CD8-positive, alpha-beta memory T cell (primary cell): ENCODE results near the gene CCDC15. TPM values are rescaled to one million over a fixed set of nuclear protein-coding genes. Genes with fewer than 3 reads are reported as not detected.
A peak's percentile ranks its signal among the peaks of the same experiment; 100 is the strongest.
"Not testable (repeated sequence)": the region's sequence is repeated elsewhere in the genome, so short reads cannot be mapped to it uniquely, and the experiment has no call there.

Experiments
- CTCF ChIA-PET: fragments of 350-600 bp; sonication (Branson Sonifier 250); formaldehyde crosslinking; loops from one replicate; lab custom pipeline; 2021; ENCODE audit warnings: antibody characterized with exemption; lab: Charles Lee
- POLR2A ChIA-PET: fragments of 350-600 bp; sonication (Branson Sonifier 250); formaldehyde crosslinking; loops from one replicate; lab custom pipeline; 2021; ENCODE audit warnings: antibody characterized with exemption; lab: Charles Lee
- DNase-seq, 5 donors: peaks; one replicate each; pipeline versions ENCODE4 v3.0.0 to v3.0.0-alpha.2; 2020 to 2022; ENCODE audit warnings: mixed read lengths in 1 of 5
- H3K27ac ChIP-seq: one replicate; pipeline ENCODE4 v1.7.0; 2013; ENCODE audit warnings: low read depth, mild to moderate bottlenecking, low read length, moderate library complexity
- H3K27me3 ChIP-seq: 2 replicates; pipeline ENCODE4 v1.7.0; 2013; ENCODE audit warnings: low read length, mild to moderate bottlenecking; ENCODE audit not compliant: insufficient read depth, poor library complexity, severe bottlenecking
- H3K36me3 ChIP-seq: 2 replicates; pipeline ENCODE4 v1.7.0; 2013; ENCODE audit warnings: mild to moderate bottlenecking, low read length, moderate library complexity; ENCODE audit not compliant: insufficient read depth
- H3K4me1 ChIP-seq: 2 replicates; pipeline ENCODE4 v1.7.0; 2013; ENCODE audit warnings: mild to moderate bottlenecking, low read length, moderate library complexity; ENCODE audit not compliant: insufficient read depth
- H3K4me3 ChIP-seq: 2 replicates; pipeline ENCODE4 v1.7.0; 2013; ENCODE audit warnings: mild to moderate bottlenecking, low read length
- H3K9me3 ChIP-seq: 2 replicates; pipeline ENCODE4 v1.7.0; 2013; ENCODE audit warnings: mild to moderate bottlenecking, low read length
- H3K27ac Mint-ChIP-seq, 8 donors: one replicate each; pipeline ENCODE4 v1.8.0; 2020 to 2021; ENCODE audit warnings: mixed read lengths in 8 of 8, mild to moderate bottlenecking in 6 of 8, inconsistent platforms in 3 of 8, moderate library complexity in 3 of 8
- H3K27me3 Mint-ChIP-seq, 2 donors: one replicate each; pipeline ENCODE4 v1.8.0; 2020 to 2021; ENCODE audit warnings: mixed read lengths in 2 of 2, mild to moderate bottlenecking in 1 of 2, moderate library complexity in 1 of 2
- H3K36me3 Mint-ChIP-seq, 3 donors: one replicate each; pipeline ENCODE4 v1.8.0; 2020 to 2021; ENCODE audit warnings: mixed read lengths in 3 of 3, inconsistent platforms in 1 of 3, mild to moderate bottlenecking in 1 of 3
- H3K4me1 Mint-ChIP-seq, 3 donors: one replicate each; pipeline ENCODE4 v1.8.0; 2020 to 2021; ENCODE audit warnings: mixed read lengths in 3 of 3, inconsistent platforms in 1 of 3, mild to moderate bottlenecking in 1 of 3
- H3K4me3 Mint-ChIP-seq, 7 donors: one replicate each; pipeline ENCODE4 v1.8.0; 2020 to 2021; ENCODE audit warnings: mixed read lengths in 7 of 7, mild to moderate bottlenecking in 6 of 7, moderate library complexity in 4 of 7, inconsistent platforms in 2 of 7
- H3K9me3 Mint-ChIP-seq, 5 donors: one replicate each; pipeline ENCODE4 v1.8.0; 2020 to 2022; ENCODE audit warnings: mixed read lengths in 5 of 5, mild to moderate bottlenecking in 3 of 5, moderate library complexity in 2 of 5, inconsistent platforms in 1 of 5
- polyA plus RNA-seq: library from polyadenylated mRNA; unstranded; fragments of 300-500 nt; fragmentation: Illumina TruSeq; gene quantifications from one replicate; pipeline ENCODE4 v1.2.3, GENCODE V29; 2021
- total RNA-seq, 2 experiments: library from RNA; stranded (reverse); gene quantifications; one replicate each; pipeline ENCODE4 v1.2.3, GENCODE V29; 2021

The CCDC15 gene
- total and polyA plus RNA-seq, 3 experiments from 2014 or later: 1.6 to 3.7 (median 3.6) TPM

DNA sequence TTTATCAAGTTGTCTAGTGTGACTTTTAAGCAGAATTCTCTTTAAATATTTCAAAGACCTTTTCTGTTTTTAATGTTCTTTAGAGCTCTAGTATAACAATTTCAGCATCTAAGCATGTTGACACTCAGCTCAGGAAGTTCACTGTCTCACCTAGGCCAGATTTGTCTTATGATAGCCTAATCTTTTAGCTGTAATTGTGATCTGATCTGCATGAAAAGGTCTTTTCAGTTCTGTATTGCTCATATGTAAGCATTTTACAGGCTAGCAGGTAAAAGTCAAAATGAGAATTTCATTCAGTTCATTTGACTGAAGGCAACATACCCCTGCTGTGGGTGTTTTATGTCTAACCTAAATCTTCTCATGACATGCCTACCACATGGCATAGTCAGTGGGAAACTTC lies 62.4 kb downstream of the CCDC15 start:
- no peaks in the 10 kb centered on the region for H3K36me3 ChIP-seq

DNA sequence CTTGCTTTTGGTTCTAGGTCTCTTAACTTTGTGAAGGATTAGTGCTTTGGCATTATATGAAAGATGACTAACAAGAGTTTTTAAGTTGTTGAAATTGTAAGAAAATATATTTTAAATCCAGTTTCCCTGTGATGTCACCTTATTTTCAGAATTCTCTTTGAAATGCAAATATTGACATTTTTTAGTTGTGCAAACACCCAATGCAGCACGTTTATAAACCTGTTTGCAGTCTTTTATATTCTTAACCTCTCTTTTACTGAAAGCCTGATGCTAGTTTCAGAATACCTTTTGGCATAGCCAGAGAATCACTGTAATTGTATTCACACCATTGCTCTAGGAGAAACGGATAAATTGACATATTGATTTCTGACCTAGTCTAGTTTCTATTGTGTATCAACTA lies 66.3 kb downstream of the CCDC15 start:
- no peaks in the 10 kb centered on the region for H3K27me3 Mint-ChIP-seq
- no peaks in the 10 kb centered on the region for H3K4me1 ChIP-seq
- ChIA-PET CTCF (no interaction called here), POLR2A (no interaction called here)
- no peak overlapping the region for H3K27ac ChIP-seq
- H3K4me3 ChIP-seq: no peak overlapping the region
- H3K4me3 Mint-ChIP-seq: no peak overlapping the region
- no peaks in the 10 kb centered on the region for H3K27me3 ChIP-seq
- no peak for DNase-seq
- peak overlapping the region in 1 of 8 donors; percentile 29 for H3K27ac Mint-ChIP-seq
- no peaks in the 10 kb centered on the region for H3K9me3 ChIP-seq
- H3K9me3 Mint-ChIP-seq: no peaks in the 10 kb centered on the region
- no peaks in the 10 kb centered on the region for H3K4me1 Mint-ChIP-seq
- H3K36me3 ChIP-seq: no peaks in the 10 kb centered on the region
- no peaks in the 10 kb centered on the region for H3K36me3 Mint-ChIP-seq

More for the DNA sequence above, 62.4 kb downstream of the CCDC15 start:
- peaks cover 0 to 5% (median 4%) of the 10 kb centered on the region in 3 donors for H3K36me3 Mint-ChIP-seq
- Histone ChIP-seq H3K27me3 (no peaks in the 10 kb centered on the region), H3K27ac (no peak overlapping the region), H3K9me3 (no peaks in the 10 kb centered on the region), H3K4me1 (no peaks in the 10 kb centered on the region), H3K4me3 (no peak overlapping the region)
- H3K27me3 Mint-ChIP-seq: no peaks in the 10 kb centered on the region
- H3K27ac Mint-ChIP-seq: no peak overlapping the region
- ChIA-PET CTCF (no interaction called here), POLR2A (no interaction called here)
- no peaks in the 10 kb centered on the region for H3K4me1 Mint-ChIP-seq
- H3K9me3 Mint-ChIP-seq: peaks cover 0 to 4% (median 0%) of the 10 kb centered on the region in 5 donors
- no peak for DNase-seq
- no peak overlapping the region for H3K4me3 Mint-ChIP-seq

DNA sequence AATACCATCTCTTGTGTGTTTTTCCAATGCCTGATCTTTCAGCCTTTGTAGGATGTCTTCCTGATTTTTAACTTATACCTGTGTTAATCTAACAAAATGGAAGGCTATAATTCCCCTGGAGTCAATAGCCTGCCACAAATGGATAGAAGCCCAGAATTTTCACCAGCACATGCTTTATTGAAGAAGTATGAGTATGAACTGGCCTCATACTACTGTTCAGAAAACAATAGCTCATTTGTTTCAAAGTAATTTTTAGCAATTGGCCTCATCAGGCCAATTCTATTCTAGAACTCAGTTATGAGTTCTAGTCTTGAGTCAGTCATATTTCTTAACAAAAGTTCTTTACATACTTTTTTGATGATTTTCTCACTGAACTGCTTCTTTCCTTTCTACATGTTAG lies 68.5 kb downstream of the CCDC15 start:
- Mint-ChIP-seq H3K9me3 (no peaks in the 10 kb centered on the region), H3K27ac (no peak overlapping the region), H3K36me3 (no peaks in the 10 kb centered on the region), H3K4me3 (no peak overlapping the region), H3K4me1 (no peaks in the 10 kb centered on the region), H3K27me3 (no peaks in the 10 kb centered on the region)
- CTCF ChIA-PET: interaction anchor here (1.3 kb wide), 1 partner anchor 120 kb away, joined by 3 read pairs; no protein-coding TSS in a partner anchor
- no peaks in the 10 kb centered on the region for H3K36me3 ChIP-seq
- no peaks in the 10 kb centered on the region for H3K27me3 ChIP-seq
- no peak overlapping the region for H3K4me3 ChIP-seq
- H3K9me3 ChIP-seq: no peaks in the 10 kb centered on the region
- H3K27ac ChIP-seq: no peak overlapping the region
- no peak for DNase-seq
- POLR2A ChIA-PET: no interaction called here
- no peaks in the 10 kb centered on the region for H3K4me1 ChIP-seq

DNA sequence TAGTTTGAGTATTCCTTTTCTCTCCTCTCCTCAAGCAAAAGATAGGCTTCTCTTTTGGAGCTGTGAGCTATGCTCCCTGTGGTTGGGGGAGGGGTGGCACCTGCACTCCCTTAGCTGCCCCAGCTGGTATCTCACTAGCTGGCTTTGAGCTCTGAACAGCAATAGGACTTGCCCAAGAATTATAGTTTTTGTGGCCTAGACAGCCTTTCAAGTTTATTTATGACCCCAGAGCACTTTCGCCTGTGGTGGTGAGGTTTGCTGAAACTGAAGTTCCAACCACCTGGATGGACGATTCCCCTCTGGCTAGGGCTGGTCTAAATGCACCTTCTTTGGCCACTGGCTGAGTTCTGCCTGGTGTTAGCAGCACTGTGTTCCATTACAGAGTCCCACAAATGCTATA lies 72.0 kb downstream of the CCDC15 start:
- Histone ChIP-seq H3K9me3 (no peaks in the 10 kb centered on the region), H3K27me3 (no peaks in the 10 kb centered on the region), H3K36me3 (no peaks in the 10 kb centered on the region), H3K4me1 (no peaks in the 10 kb centered on the region), H3K27ac (no peak overlapping the region), H3K4me3 (no peak overlapping the region)
- H3K4me1 Mint-ChIP-seq: no peaks in the 10 kb centered on the region
- H3K36me3 Mint-ChIP-seq: peaks cover 0 to 22% (median 6%) of the 10 kb centered on the region in 3 donors
- no peak for DNase-seq
- CTCF ChIA-PET: no interaction called here
- H3K27me3 Mint-ChIP-seq: no peaks in the 10 kb centered on the region
- H3K4me3 Mint-ChIP-seq: no peak overlapping the region
- H3K27ac Mint-ChIP-seq: no peak overlapping the region
- POLR2A ChIA-PET: no interaction called here
- H3K9me3 Mint-ChIP-seq: peaks cover 0 to 4% (median 0%) of the 10 kb centered on the region in 5 donors

DNA sequence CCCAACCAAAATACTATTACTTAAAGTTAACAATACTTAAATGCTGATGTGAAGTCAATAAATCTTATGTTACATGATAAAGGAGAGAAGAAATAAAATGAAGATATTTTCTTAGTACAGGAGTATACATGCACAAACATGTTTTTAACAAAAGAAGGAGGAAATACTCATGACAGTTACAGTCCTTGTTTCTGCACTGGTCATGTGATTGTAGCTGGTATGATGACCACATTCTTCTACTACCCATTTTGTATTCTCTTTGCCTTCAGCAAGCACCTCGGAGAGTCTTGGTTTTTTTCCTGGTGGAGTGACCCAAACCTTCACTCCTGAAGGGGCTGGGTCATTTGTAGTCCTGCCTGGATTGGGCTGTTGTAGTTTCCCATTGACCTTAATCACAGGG lies 75.4 kb downstream of the CCDC15 start:
- H3K27me3 ChIP-seq, H3K27me3 Mint-ChIP-seq, H3K27ac ChIP-seq, H3K4me3 Mint-ChIP-seq, H3K4me1 Mint-ChIP-seq, DNase-seq, H3K9me3 ChIP-seq, H3K27ac Mint-ChIP-seq, CTCF ChIA-PET, H3K4me1 ChIP-seq, POLR2A ChIA-PET, H3K4me3 ChIP-seq, H3K36me3 ChIP-seq: not testable (repeated sequence)
- Mint-ChIP-seq H3K9me3 (peaks cover 11 to 15% (median 12%) of the 10 kb centered on the region in 5 donors), H3K36me3 (peaks cover 9 to 51% (median 15%) of the 10 kb centered on the region in 3 donors)

DNA sequence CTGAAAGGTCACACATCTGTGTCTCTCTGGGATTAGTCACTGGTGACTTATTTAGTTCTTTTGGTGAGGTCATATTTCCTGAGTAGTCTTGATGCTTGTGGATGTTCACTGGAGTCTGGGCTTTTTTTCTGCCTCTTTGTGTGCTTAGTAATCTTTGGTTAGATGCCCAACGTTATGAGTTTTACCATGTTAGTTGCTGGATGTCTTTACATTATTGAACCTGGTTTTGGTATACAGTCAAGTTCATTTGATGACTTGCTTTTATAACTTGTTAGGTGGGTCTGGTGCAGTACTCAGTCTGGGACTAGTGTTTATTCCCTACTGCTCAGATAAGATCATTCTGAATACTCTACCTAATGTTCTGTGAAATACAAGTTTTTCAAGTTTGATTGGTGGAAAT lies 82.9 kb downstream of the CCDC15 start:
- H3K4me1 ChIP-seq: no peaks in the 10 kb centered on the region
- Mint-ChIP-seq H3K9me3 (peaks cover 12 to 28% (median 14%) of the 10 kb centered on the region in 5 donors), H3K27ac (no peak overlapping the region), H3K36me3 (peaks cover 8 to 29% (median 17%) of the 10 kb centered on the region in 3 donors), H3K27me3 (no peaks in the 10 kb centered on the region), H3K4me3 (no peak overlapping the region), H3K4me1 (no peaks in the 10 kb centered on the region)
- H3K27me3 ChIP-seq: no peaks in the 10 kb centered on the region
- no peak overlapping the region for H3K4me3 ChIP-seq
- H3K9me3 ChIP-seq: no peaks in the 10 kb centered on the region
- ChIA-PET CTCF (no interaction called here), POLR2A (no interaction called here)
- no peak for DNase-seq
- no peak overlapping the region for H3K27ac ChIP-seq
- no peaks in the 10 kb centered on the region for H3K36me3 ChIP-seq

DNA sequence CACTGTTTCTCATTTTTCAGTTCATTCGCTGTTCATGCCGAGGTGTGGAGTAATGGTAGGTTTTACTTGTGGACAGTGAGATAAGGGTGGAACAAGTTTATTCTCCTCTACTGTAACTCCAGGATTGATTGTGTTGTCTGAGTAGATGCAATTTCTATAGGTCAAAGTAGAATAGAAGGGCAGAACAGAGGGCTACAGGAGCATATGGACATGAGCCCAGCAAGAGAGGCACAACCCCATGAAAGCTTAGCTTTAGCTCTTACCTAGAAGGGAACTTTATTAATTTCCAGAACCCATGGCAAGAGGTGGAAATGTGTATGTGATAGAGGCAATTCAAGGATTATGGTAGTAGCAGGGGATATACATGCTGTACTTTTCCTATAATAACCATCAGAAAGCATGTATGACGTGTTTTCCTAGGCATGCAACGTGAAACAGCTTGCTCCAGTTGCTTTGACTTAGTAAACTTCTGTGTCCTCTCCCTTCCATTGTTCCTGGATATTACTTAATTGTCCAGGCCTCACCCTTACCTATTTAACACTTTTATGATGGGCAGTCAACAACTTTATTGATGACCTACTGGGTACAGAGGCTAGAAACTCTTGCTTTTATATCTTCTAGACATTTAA lies 95.3 kb downstream of the CCDC15 start:
- no peaks in the 10 kb centered on the region for H3K27me3 ChIP-seq
- no peaks in the 10 kb centered on the region for H3K4me1 ChIP-seq
- H3K9me3 ChIP-seq: no peaks in the 10 kb centered on the region
- Mint-ChIP-seq H3K36me3 (peaks cover 0 to 2% (median 0%) of the 10 kb centered on the region in 3 donors), H3K4me1 (no peaks in the 10 kb centered on the region), H3K4me3 (no peak overlapping the region), H3K9me3 (peaks cover 0 to 8% (median 1%) of the 10 kb centered on the region in 5 donors), H3K27me3 (no peaks in the 10 kb centered on the region), H3K27ac (no peak overlapping the region)
- ChIA-PET CTCF (no interaction called here), POLR2A (no interaction called here)
- no peak for DNase-seq
- no peaks in the 10 kb centered on the region for H3K36me3 ChIP-seq
- H3K27ac ChIP-seq: no peak overlapping the region
- no peak overlapping the region for H3K4me3 ChIP-seq

DNA sequence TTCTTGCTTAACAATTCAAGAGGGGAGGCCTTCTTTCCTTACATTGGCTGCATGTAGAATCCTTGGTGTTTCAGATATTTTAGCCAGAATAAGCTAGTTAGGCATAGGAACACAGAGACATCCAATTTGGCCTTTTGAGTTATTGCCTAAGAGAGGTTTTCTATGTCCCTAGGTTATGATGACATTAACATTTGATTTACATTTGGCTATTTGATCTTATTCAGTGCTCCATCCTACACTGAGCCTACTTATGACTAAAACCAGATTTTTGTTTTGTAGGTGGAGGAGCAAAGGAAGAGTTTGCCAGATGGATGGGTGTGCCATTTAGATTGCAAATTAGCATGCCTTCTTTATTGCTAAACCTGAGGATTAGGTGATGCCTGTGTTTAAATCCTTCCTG lies 98.0 kb downstream of the CCDC15 start:
- Histone ChIP-seq H3K36me3 (no peaks in the 10 kb centered on the region), H3K9me3 (no peaks in the 10 kb centered on the region), H3K27ac (no peak overlapping the region), H3K4me3 (no peak overlapping the region), H3K4me1 (no peaks in the 10 kb centered on the region), H3K27me3 (no peaks in the 10 kb centered on the region)
- no peaks in the 10 kb centered on the region for H3K27me3 Mint-ChIP-seq
- no peak overlapping the region for H3K27ac Mint-ChIP-seq
- CTCF ChIA-PET: no interaction called here
- H3K36me3 Mint-ChIP-seq: no peaks in the 10 kb centered on the region
- no peaks in the 10 kb centered on the region for H3K4me1 Mint-ChIP-seq
- POLR2A ChIA-PET: no interaction called here
- DNase-seq: no peak
- H3K9me3 Mint-ChIP-seq: no peaks in the 10 kb centered on the region
- H3K4me3 Mint-ChIP-seq: no peak overlapping the region
